ENCODE measurements around the gene ASB18. TPM values are rescaled to one million over a fixed set of nuclear protein-coding genes. Genes with fewer than 3 reads are reported as not detected.

Gene ASB18
- total RNA-seq, 2 donors from 2014 or later: not detected

DNA sequence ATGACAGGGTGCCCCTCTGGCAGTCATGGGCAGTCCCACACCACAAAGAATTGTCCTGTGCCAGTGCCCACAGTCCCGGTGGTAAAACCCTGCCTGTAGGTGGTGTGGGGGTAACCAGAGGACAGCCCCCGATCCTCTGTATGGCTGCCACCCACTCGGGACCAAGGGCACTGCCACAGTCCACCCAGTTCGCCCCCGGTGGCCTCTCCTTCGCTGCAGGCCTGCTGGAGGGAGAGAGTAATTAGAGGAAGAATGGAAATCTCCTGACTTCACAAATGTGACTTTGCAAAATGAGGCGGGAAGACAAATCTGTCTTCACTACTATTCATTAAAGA lies 107.4 kb downstream of the ASB18 start:
- 85 to 100% methylated on average over 1 to 7 of the region's 7 CpGs for WGBS, 2 experiments (ENCODE audit: insufficient coverage in 1 of 2, insufficient read length in 1 of 2)
- peaks cover 76% of the 10 kb centered on the region for H3K27me3 ChIP-seq (ENCODE audit: control insufficient read depth, insufficient read depth, low read length, poor library complexity, severe bottlenecking)
- Mint-ChIP-seq H3K36me3 (ENCODE audit: low read depth) (no peaks in the 10 kb centered on the region), H3K4me3 (no peak overlapping the region), H3K27ac (no peak overlapping the region), H3K27me3 (ENCODE audit: insufficient read depth) (peaks cover 88% of the 10 kb centered on the region), H3K4me1 (peaks cover 5% of the 10 kb centered on the region), H3K9me3 (peaks cover 3% of the 10 kb centered on the region)
- no peak overlapping the region for H3K9ac ChIP-seq (ENCODE audit: extremely low read depth, low read length, poor library complexity, severe bottlenecking)
- no peak overlapping the region for H3K27ac ChIP-seq (ENCODE audit: low read depth, low read length)
- H3K4me3 ChIP-seq (ENCODE audit: low read length): no peak overlapping the region
- TF ChIP-seq, protein P1, sequence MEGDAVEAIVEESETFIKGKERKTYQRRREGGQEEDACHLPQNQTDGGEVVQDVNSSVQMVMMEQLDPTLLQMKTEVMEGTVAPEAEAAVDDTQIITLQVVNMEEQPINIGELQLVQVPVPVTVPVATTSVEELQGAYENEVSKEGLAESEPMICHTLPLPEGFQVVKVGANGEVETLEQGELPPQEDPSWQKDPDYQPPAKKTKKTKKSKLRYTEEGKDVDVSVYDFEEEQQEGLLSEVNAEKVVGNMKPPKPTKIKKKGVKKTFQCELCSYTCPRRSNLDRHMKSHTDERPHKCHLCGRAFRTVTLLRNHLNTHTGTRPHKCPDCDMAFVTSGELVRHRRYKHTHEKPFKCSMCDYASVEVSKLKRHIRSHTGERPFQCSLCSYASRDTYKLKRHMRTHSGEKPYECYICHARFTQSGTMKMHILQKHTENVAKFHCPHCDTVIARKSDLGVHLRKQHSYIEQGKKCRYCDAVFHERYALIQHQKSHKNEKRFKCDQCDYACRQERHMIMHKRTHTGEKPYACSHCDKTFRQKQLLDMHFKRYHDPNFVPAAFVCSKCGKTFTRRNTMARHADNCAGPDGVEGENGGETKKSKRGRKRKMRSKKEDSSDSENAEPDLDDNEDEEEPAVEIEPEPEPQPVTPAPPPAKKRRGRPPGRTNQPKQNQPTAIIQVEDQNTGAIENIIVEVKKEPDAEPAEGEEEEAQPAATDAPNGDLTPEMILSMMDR (conservative IDR thresholded peaks at IDR 0.05): no peak
- DNase-seq: peak; percentile 45
- H3K9me3 ChIP-seq (ENCODE audit: control insufficient read depth, low read length): no peaks in the 10 kb centered on the region
- H3K36me3 ChIP-seq (ENCODE audit: control insufficient read depth, insufficient read depth, low read length): no peaks in the 10 kb centered on the region
- H3K4me1 ChIP-seq (ENCODE audit: control insufficient read depth, insufficient read depth, low read length): no peaks in the 10 kb centered on the region

DNA sequence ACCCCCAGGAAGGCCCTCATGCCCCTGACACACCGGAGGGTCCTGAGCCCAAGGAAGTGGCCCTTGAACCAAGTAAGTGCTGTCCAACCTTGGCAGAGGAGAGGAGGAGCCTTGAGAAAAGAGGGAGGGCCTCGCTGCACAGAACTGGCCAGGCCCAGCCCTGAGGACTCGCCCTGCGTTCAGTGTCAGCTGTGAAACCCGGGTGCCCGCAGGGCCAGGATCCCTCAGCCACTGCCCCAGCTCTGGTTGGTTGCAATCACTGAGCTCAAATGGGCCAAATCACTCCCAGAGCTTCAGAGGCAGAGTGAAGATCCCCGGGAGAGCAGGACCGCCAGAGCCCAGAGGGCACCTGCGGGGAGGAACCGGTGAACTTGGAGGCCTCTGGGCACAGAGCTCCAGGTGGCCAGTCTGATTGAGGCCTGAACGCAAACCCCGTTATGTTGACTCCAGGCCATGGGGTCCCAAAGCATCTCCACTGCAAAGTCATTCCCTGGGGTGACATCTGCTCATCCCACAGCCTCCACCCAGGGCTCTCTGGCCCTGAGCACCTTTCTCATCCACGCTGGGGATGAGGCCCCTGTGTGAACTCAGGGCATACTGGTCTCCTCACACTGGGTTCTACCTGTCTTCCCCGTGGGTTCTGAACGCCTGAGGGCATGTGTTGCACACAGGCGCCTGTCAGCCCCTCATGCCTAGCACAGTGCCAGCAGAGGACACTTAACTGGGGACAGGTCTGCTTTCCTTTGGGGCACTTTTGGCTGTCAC lies 107.9 kb downstream of the ASB18 start:
- 91 to 93% methylated on average over 13 to 16 of the region's 16 CpGs for WGBS, 2 experiments (ENCODE audit: insufficient coverage in 1 of 2, insufficient read length in 1 of 2)

DNA sequence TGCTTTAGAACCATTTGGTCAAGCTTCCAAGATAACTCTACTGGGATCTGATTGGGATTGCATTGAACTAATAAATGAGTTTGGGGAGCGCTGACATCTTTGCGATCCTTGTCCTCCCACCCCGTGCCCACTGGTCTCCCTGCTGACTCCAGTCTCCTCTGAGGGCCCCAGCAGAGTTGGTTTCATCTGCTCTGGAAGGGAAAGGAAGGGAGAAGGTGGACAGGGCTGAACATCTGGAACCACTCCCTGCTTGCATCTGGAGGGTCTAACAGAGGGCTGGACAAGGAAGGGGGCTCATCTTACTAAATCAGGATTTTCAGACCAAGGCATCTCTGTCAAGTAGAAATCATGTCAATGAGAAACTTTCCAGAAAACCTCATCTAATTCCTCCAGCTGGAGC lies 108.8 kb downstream of the ASB18 start:
- Mint-ChIP-seq H3K4me1 (peaks cover 5% of the 10 kb centered on the region), H3K36me3 (ENCODE audit: low read depth) (no peaks in the 10 kb centered on the region), H3K4me3 (no peak overlapping the region), H3K27me3 (ENCODE audit: insufficient read depth) (peaks cover 82% of the 10 kb centered on the region), H3K27ac (no peak overlapping the region), H3K9me3 (peaks cover 10% of the 10 kb centered on the region)
- no peaks in the 10 kb centered on the region for H3K36me3 ChIP-seq (ENCODE audit: control insufficient read depth, insufficient read depth, low read length)
- no peak overlapping the region for H3K9ac ChIP-seq (ENCODE audit: extremely low read depth, low read length, poor library complexity, severe bottlenecking)
- H3K4me3 ChIP-seq (ENCODE audit: low read length): no peak overlapping the region
- H3K27ac ChIP-seq (ENCODE audit: low read depth, low read length): no peak overlapping the region
- no peak for DNase-seq
- H3K4me1 ChIP-seq (ENCODE audit: control insufficient read depth, insufficient read depth, low read length): no peaks in the 10 kb centered on the region
- peaks cover 61% of the 10 kb centered on the region for H3K27me3 ChIP-seq (ENCODE audit: control insufficient read depth, insufficient read depth, low read length, poor library complexity, severe bottlenecking)
- 87% methylated on average over 3 of the region's 3 CpGs; no CpG with 5 or more reads in 1 of the 2 experiments for WGBS, 2 experiments (ENCODE audit: insufficient coverage in 1 of 2, insufficient read length in 1 of 2)
- H3K9me3 ChIP-seq (ENCODE audit: control insufficient read depth, low read length): no peaks in the 10 kb centered on the region
- TF ChIP-seq, protein P1 (conservative IDR thresholded peaks at IDR 0.05): no peak

More for the DNA sequence above, 107.9 kb downstream of the ASB18 start:
- peaks cover 5% of the 10 kb centered on the region for H3K4me1 Mint-ChIP-seq
- no peak for DNase-seq
- Histone ChIP-seq H3K9ac (ENCODE audit: extremely low read depth, low read length, poor library complexity, severe bottlenecking) (no peak overlapping the region), H3K27ac (ENCODE audit: low read depth, low read length) (no peak overlapping the region), H3K4me3 (ENCODE audit: low read length) (no peak overlapping the region), H3K4me1 (ENCODE audit: control insufficient read depth, insufficient read depth, low read length) (no peaks in the 10 kb centered on the region), H3K9me3 (ENCODE audit: control insufficient read depth, low read length) (no peaks in the 10 kb centered on the region), H3K27me3 (ENCODE audit: control insufficient read depth, insufficient read depth, low read length, poor library complexity, severe bottlenecking) (peaks cover 70% of the 10 kb centered on the region), H3K36me3 (ENCODE audit: control insufficient read depth, insufficient read depth, low read length) (no peaks in the 10 kb centered on the region)
- H3K9me3 Mint-ChIP-seq: peaks cover 6% of the 10 kb centered on the region
- no peaks in the 10 kb centered on the region for H3K36me3 Mint-ChIP-seq (ENCODE audit: low read depth)
- H3K27ac Mint-ChIP-seq: no peak overlapping the region
- TF ChIP-seq, protein P1 (conservative IDR thresholded peaks at IDR 0.05): no peak
- H3K27me3 Mint-ChIP-seq (ENCODE audit: insufficient read depth): peaks cover 84% of the 10 kb centered on the region
- no peak overlapping the region for H3K4me3 Mint-ChIP-seq

Measured in endodermal cell (in vitro differentiated cells).